Fibroblast of lung (primary cell): ENCODE data around the gene C22orf23. TPM values are rescaled to one million over a fixed set of nuclear protein-coding genes. Genes with fewer than 3 reads are reported as not detected.

Experiments used
- DNase-seq, 2 donors: peaks; one replicate each; pipeline versions ENCODE4 v3.0.0 to v3.0.0-alpha.2; 2010; ENCODE audit warnings: low read depth in 2 of 2
- H2AFZ ChIP-seq: 2 replicates; pipeline ENCODE4 v1.5.1; 2012; ENCODE audit warnings: low read length, control low read depth, inconsistent platforms
- H3K27ac ChIP-seq: 2 replicates; pipeline ENCODE4 v1.5.1; 2011; ENCODE audit warnings: low read length, control low read depth; ENCODE audit not compliant: insufficient read depth
- H3K27me3 ChIP-seq: 2 replicates; pipeline ENCODE4 v1.5.1; 2011; ENCODE audit warnings: mild to moderate bottlenecking, low read length; ENCODE audit not compliant: control insufficient read depth, insufficient read depth
- H3K36me3 ChIP-seq: 2 replicates; pipeline ENCODE4 v1.5.1; 2011; ENCODE audit warnings: low read length; ENCODE audit not compliant: control insufficient read depth, insufficient read depth
- H3K4me1 ChIP-seq: 2 replicates; pipeline ENCODE4 v1.5.1; 2011; ENCODE audit warnings: low read length; ENCODE audit not compliant: control insufficient read depth, insufficient read depth; ENCODE audit errors: extremely low read depth
- H3K4me2 ChIP-seq: 2 replicates; pipeline ENCODE4 v1.5.1; 2011; ENCODE audit warnings: low read length, control low read depth; ENCODE audit not compliant: insufficient read depth; ENCODE audit errors: extremely low read depth
- H3K4me3 ChIP-seq, 4 experiments: fragments of 200-600 bp in 1 of 4; sonication (generic) in 1 of 4; replicated peaks in 1 of 4; 2 replicates each; pipeline ENCODE4 v1.5.1; 2011 to 2016; ENCODE audit warnings: low read length in 4 of 4, low read depth in 3 of 4, mild to moderate bottlenecking in 3 of 4, control low read depth in 2 of 4, inconsistent platforms in 1 of 4, mixed read lengths in 1 of 4; ENCODE audit not compliant: insufficient read depth in 1 of 4; ENCODE audit errors: control extremely low read depth in 1 of 4
- H3K79me2 ChIP-seq: 2 replicates; pipeline ENCODE4 v1.5.1; 2012; ENCODE audit warnings: mild to moderate bottlenecking, low read length, inconsistent platforms; ENCODE audit not compliant: control insufficient read depth, insufficient read depth
- H3K9ac ChIP-seq: 2 replicates; pipeline ENCODE4 v1.5.1; 2011; ENCODE audit warnings: mild to moderate bottlenecking, low read length, control low read depth; ENCODE audit not compliant: insufficient read depth
- H3K9me3 ChIP-seq: 2 replicates; pipeline ENCODE4 v1.5.1; 2012; ENCODE audit warnings: low read depth, low read length; ENCODE audit not compliant: control insufficient read depth, insufficient read depth
- H4K20me1 ChIP-seq: 2 replicates; pipeline ENCODE4 v1.5.1; 2011; ENCODE audit warnings: low read length; ENCODE audit not compliant: control insufficient read depth, insufficient read depth; ENCODE audit errors: extremely low read depth
- CTCF ChIP-seq, 2 donors: IDR thresholded peaks in 1 of 2; conservative IDR thresholded peaks in 1 of 2; 1 replicate in 1 of 2; 2 replicates in 1 of 2; pipeline ENCODE4 v1.5.1; 2011 to 2012; ENCODE audit warnings: low read length in 2 of 2, control low read depth in 1 of 2, inconsistent platforms in 1 of 2, low read depth in 1 of 2, mild to moderate bottlenecking in 1 of 2
- EZH2 ChIP-seq: IDR thresholded peaks from 2 replicates; pipeline ENCODE4 v1.5.1; 2012; ENCODE audit warnings: low read length, control low read depth, mild to moderate bottlenecking; ENCODE audit errors: missing control alignments
- polyA plus RNA-seq, 2 donors: library from polyadenylated mRNA; depleted of rRNA in 1 of 2; stranded (reverse) in 1 of 2; unstranded in 1 of 2; fragments of >200 nt; gene quantifications; 2 replicates each; pipeline ENCODE4 v1.2.1, GENCODE V29; 2011 to 2012; ENCODE audit warnings: missing spikeins in 1 of 2
- total RNA-seq: library from RNA; depleted of rRNA; stranded (reverse); fragments of >200 nt; gene quantifications from 2 replicates; pipeline ENCODE4 v1.2.1, GENCODE V29; 2014

C22orf23 gene
- total and polyA plus RNA-seq, 2 donors (not counting 1 experiment from before 2014, with no cell fraction given), result 0.17 to 0.37 TPM

- Histone ChIP-seq H3K4me2 (no peak overlapping the region), H3K4me3 (no peak overlapping the region), H3K4me1 (peaks cover under 1% of the 10 kb centered on the region), H4K20me1 (no peaks in the 10 kb centered on the region), H2AFZ (no peak overlapping the region), H3K79me2 (no peaks in the 10 kb centered on the region), H3K36me3 (peaks cover 13% of the 10 kb centered on the region), H3K9ac (no peak overlapping the region), H3K9me3 (no peaks in the 10 kb centered on the region), H3K27ac (no peak overlapping the region), H3K27me3 (no peaks in the 10 kb centered on the region)
- no peak for TF ChIP-seq EZH2
- no peak for TF ChIP-seq CTCF (conservative IDR thresholded peaks at IDR 0.05 in 1 of 2, IDR thresholded peaks at IDR 0.05 in 1 of 2; ENCODE audit: low read depth in 1 of 2, low read length in 2 of 2)
- no peak for DNase-seq
Observed at GRCh38 chr22:37970864-37971263, 17.5 kb upstream of the C22orf23 start.

GRCh38 chr22:37968452-37969251, 15.3 kb upstream of the C22orf23 start:
- Histone ChIP-seq H3K9ac (no peak overlapping the region), H3K27ac (no peak overlapping the region), H3K36me3 (peaks cover 13% of the 10 kb centered on the region), H3K79me2 (no peaks in the 10 kb centered on the region), H4K20me1 (peaks cover 1% of the 10 kb centered on the region), H3K9me3 (no peaks in the 10 kb centered on the region), H3K27me3 (no peaks in the 10 kb centered on the region), H3K4me1 (peaks cover 2% of the 10 kb centered on the region), H3K4me3 (no peak overlapping the region), H3K4me2 (no peak overlapping the region), H2AFZ (no peak overlapping the region)
- DNase-seq, result no peak
- TF ChIP-seq EZH2, result no peak
- no peak for TF ChIP-seq CTCF (conservative IDR thresholded peaks at IDR 0.05 in 1 of 2, IDR thresholded peaks at IDR 0.05 in 1 of 2; ENCODE audit: low read depth in 1 of 2, low read length in 2 of 2)

- no peak for TF ChIP-seq EZH2
- no peak for TF ChIP-seq CTCF (conservative IDR thresholded peaks at IDR 0.05 in 1 of 2, IDR thresholded peaks at IDR 0.05 in 1 of 2; ENCODE audit: low read depth in 1 of 2, low read length in 2 of 2)
- H3K36me3 ChIP-seq, result peaks cover 13% of the 10 kb centered on the region
- DNase-seq, result no peak
Observed at GRCh38 chr22:37967637-37968451, 14.4 kb upstream of the C22orf23 start.

More at GRCh38 chr22:37967637-37968451, 14.4 kb upstream of the C22orf23 start:
- Histone ChIP-seq H3K27ac (no peak overlapping the region), H3K4me3 (no peak overlapping the region), H3K79me2 (no peaks in the 10 kb centered on the region), H2AFZ (no peak overlapping the region), H3K4me1 (peaks cover 2% of the 10 kb centered on the region), H3K9me3 (no peaks in the 10 kb centered on the region), H3K27me3 (no peaks in the 10 kb centered on the region), H3K4me2 (no peak overlapping the region), H3K9ac (no peak overlapping the region), H4K20me1 (peaks cover 1% of the 10 kb centered on the region)
